Body of pancreas (tissue), 4 donors: ENCODE results near the gene MAN1B1.

ENCODE experiments used
- POLR2A ChIP-seq, 3 donors: fragments of 450-650 bp; IDR thresholded peaks; one replicate each; pipeline ENCODE4 v1.6.1; 2016; ENCODE audit warnings: antibody characterized with exemption in 3 of 3, mild to moderate bottlenecking in 2 of 3
- TF ChIP-seq, protein P1 (sequence below), 7 experiments: fragments of 450-650 bp in 4 of 7; fragments of 200-600 bp in 3 of 7; sonication (generic) in 3 of 7; IDR thresholded peaks; one replicate each; pipeline ENCODE4 v1.5.1; 2016 to 2019; ENCODE audit warnings: antibody characterized with exemption in 7 of 7

DNA sequence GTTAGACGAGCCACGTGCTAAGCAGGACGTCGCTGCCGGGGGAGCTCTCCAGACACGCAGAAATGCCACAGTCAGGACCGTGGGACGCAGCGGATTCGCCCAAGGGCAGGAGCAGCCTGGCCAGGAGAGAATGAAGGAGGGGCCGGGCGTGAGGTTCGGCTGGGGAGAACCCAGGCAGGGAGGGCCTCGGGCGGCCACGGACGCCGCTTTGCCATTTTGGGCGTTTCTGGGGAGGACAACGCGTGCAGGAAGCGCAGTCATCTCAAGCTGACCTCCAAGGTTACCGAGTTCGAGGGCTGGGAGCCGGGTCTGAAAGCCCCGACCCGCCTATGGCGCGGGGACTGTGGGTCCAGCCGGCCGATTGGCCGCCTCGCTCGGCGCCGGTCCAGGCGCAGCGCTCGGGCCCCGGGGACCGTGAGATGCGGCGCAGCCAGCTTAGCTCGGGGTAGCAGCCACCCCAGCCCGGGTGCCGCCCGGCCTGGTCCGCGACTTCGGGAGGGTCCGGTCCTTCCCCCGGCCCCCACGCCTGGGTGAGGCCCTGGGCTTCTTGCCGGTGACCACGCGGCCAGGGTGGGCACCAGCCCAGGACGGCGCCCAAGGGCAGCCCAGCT is 760 bp upstream of the MAN1B1 start:
- TF ChIP-seq POLR2A (IDR thresholded peaks at IDR 0.05): no peak
- TF ChIP-seq, protein P1, sequence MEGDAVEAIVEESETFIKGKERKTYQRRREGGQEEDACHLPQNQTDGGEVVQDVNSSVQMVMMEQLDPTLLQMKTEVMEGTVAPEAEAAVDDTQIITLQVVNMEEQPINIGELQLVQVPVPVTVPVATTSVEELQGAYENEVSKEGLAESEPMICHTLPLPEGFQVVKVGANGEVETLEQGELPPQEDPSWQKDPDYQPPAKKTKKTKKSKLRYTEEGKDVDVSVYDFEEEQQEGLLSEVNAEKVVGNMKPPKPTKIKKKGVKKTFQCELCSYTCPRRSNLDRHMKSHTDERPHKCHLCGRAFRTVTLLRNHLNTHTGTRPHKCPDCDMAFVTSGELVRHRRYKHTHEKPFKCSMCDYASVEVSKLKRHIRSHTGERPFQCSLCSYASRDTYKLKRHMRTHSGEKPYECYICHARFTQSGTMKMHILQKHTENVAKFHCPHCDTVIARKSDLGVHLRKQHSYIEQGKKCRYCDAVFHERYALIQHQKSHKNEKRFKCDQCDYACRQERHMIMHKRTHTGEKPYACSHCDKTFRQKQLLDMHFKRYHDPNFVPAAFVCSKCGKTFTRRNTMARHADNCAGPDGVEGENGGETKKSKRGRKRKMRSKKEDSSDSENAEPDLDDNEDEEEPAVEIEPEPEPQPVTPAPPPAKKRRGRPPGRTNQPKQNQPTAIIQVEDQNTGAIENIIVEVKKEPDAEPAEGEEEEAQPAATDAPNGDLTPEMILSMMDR (IDR thresholded peaks at IDR 0.05): no peak
